T-helper 9 cell (primary cell): ENCODE measurements around the gene FZD1.

Experiments
- DNase-seq: peaks from one replicate; pipeline ENCODE4 v3.0.0-alpha.2; 2020
- total RNA-seq, 2 donors: gene quantifications; one replicate each; lab custom pipeline; 2026; lab: John Stamatoyannopoulos, UW

Gene FZD1
- total RNA-seq, result 0 to 0.28 reads per million in 2 donors

GRCh38 chr7:91264046-91264923 is at the start of gene FZD1:
Gene FZD1, plus strand, starts transcription at chr7:91264433. Its CDS starts 448 bp downstream, at chr7:91264881.
- DNase-seq, result no peak

GRCh38 chr7:91226411-91226810 is 37.8 kb upstream of the FZD1 start:
- DNase-seq, result no peak

- DNase-seq, result no peak
Measured at GRCh38 chr7:91228327-91228726, 35.9 kb upstream of the FZD1 start.

DNA sequence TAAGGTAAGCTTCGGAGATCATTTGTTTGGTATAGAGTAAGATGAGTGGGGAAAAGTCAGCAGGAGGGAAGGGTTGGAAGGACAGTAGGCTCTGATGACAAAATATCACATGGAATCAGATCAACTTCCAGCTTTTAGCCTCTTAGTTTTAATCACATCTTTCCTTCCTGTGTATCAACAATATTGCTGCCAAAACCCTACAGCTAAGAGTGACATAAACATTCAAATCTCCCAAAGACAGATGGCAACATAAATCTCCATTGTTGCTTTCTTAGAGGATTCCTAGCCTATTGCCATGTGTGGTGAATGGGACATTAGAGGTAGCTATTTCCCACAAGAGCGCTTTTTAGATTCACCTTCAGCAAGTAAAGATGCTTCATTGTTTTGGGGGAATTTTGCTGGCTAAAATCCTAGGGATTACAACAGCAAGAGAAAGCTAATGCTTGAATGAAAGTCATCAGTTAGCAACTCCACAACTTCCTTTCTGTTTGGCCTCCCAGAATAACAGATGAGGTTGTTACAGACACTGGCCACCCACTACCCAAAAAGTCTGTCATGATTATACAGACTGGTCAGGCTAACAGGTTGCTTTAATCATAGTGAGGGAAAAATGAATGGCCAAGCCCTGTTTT is 35.2 kb upstream of the FZD1 start:
- no peak for DNase-seq

GRCh38 chr7:91230100-91230499 is 34.1 kb upstream of the FZD1 start:
- DNase-seq, result no peak

GRCh38 chr7:91230503-91230902 is 33.7 kb upstream of the FZD1 start:
- no peak for DNase-seq

- no peak for DNase-seq
Measured at GRCh38 chr7:91233212-91233611, 31.0 kb upstream of the FZD1 start.

- no peak for DNase-seq
Measured at GRCh38 chr7:91235211-91235832, 28.9 kb upstream of the FZD1 start.

DNA sequence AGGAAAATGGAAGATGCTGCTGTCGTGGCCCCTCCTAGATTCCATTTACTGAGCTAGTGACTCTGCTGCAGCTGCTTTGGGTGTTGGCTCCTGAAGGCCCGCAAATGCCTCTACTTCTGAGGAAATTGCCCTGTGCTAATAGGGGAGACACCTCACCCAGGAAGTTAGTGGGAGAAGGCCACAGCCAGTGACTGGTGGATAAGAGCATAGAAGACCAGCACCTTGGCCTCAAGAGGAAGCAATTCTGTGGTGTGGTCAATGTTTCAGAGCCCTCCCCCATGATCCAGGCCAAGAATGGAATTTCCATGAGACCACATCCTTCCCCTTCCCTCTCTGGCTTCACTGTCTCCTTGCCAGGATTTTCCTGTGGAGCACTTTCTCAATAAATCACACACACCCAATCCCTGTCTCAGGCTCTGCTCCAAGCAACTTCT is 25.0 kb upstream of the FZD1 start:
- DNase-seq, result no peak

GRCh38 chr7:91239772-91240171 is 24.5 kb upstream of the FZD1 start:
- DNase-seq, result no peak

- DNase-seq, result no peak
Measured at GRCh38 chr7:91240376-91240941, 23.8 kb upstream of the FZD1 start.

DNA sequence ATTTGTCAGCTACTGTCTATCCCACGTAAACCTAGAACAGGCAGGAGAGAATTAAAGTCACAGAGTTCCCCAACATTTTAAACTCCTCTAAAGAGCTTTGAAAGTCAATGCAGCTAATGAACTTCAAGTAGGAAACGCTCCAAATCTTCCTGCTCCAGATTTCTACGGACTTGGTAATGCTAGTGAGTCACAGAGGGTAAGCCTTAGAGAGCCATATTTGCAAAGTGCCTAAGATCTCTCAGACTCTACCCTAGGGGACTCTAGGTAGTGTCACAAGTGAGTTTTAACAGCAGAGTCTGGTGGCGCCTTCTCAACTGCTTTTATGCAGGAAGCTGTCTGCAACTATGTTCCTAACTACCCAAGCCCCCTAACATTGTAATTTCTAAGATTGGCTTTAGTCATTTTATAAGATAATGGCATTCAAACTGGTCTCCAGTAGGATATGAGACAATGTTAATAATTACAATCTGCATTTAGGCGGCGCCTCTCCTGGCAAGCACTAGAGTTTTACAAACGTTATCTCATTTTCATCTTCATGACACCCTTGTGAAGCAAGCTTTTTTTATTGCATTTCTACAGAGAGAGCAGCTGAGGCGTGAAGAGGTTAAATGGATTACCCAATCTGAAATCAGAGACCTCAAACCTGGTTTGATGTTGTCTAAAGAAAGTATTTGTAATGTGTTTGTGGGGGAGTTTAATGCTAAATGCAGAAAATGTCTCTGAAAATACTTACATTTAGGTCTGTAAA is 22.0 kb upstream of the FZD1 start:
- DNase-seq, result no peak

- DNase-seq, result no peak
Measured at GRCh38 chr7:91243591-91244301, 20.5 kb upstream of the FZD1 start.

DNA sequence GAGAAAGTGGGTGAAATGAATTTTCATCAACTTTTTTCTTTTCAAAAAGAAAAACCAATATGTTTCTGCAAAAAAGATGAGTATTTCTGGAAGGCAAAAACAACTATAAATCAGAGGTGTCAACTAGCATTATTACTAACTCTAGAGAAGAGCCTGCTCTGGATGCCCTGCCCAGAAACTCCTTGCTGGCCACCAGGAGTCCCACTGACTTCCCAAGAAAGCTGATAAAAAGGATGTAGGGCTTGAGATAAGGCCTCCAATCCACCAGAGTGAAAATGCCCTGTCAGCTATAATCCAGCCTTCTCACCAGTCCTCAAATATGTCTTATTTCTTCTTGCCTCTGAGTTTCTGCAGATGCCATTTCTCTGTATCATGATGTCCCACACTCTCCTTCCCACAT is 16.7 kb upstream of the FZD1 start:
- DNase-seq, result no peak

DNA sequence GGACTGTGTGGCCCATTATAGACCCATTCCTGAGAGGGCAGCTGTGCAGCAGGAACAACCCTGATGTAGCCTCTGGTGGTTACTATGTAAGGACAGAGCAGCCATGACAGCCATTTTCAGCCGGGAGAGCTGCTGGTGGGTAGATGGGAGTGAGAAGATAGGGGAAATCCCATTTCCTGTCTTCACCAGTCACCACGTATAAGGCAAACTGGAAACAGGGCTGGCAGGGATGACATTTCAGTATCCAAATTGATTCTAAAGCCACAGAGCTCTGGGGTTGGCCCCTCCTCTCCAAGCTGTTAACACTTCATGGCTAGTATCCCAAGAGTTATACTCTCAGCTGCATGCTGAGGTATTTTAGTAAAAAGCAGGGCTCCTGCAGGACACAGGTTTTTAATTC is 15.2 kb upstream of the FZD1 start:
- DNase-seq, result no peak

DNA sequence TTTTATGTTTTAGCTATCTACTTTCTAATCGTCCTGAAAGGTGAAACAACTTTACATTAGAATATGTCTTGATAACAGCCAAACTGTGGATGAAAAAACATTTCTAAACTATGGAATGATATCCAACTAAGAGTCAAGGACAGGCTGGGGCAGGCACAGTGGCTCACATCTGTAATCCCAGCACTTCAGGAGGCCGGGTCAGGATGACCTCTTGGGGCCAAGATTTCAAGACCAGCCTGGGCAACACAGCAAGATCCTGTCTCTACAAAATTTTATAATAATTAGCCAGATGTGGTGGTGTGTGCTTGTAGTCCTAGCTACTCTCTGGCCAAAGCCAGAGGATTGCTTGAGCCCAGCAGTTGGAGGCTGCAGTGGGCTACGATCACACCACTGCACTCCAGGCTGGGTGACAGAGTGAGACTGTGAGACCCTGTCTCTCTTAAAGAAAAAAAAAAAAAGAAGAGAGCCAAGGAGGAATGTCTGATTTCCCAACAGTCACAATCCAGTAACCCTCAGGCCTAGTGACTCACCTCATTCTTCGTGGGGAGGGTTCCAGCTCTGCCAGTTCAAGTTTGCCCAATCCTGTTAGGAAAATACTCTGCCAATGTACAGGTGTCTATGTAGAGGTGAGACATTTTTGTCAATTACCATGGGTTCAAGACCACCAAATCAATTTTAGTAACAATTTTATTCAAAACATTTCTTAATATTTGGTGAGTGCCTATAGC is 14.6 kb upstream of the FZD1 start:
- DNase-seq, result no peak

DNA sequence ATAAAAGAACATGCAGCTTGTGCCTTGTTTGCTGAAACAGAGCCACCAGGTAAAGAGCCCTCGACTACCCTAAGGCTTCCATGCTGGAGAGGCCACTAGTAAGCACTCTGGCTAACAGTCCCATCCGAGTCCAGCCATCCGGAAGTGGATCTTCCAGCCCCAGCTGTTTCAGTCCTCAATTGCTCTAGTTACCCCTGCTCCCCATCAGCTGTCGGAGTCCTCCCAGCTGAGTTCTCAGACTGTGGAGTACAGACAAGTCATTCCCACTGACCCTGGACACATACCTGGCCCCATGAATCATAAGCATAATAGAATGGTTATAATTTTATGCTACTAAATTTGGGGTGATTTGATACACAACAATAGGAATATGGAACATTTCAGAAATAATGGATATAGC is 13.5 kb upstream of the FZD1 start:
- no peak for DNase-seq

DNA sequence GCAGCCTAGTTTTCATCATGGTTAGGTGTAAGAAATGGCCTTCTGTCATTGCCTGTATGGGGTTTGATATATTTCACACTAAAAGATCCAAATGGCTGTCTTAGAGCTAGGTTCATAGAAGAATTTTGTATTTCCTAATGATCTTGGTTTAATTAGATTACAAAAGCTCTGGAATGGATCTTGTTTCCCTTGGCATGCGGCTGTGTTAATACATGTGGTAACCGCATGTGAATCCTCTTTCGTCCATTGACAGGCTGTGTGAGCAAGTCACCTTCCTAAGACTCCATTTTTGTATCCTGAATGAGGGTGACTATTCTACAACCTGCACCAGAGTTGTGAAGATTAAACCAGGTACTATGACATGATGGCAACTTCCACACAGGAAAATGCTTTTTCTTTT is 12.4 kb upstream of the FZD1 start:
- no peak for DNase-seq

- no peak for DNase-seq
Measured at GRCh38 chr7:91263384-91264045, 718 bp upstream of the FZD1 start.

DNA sequence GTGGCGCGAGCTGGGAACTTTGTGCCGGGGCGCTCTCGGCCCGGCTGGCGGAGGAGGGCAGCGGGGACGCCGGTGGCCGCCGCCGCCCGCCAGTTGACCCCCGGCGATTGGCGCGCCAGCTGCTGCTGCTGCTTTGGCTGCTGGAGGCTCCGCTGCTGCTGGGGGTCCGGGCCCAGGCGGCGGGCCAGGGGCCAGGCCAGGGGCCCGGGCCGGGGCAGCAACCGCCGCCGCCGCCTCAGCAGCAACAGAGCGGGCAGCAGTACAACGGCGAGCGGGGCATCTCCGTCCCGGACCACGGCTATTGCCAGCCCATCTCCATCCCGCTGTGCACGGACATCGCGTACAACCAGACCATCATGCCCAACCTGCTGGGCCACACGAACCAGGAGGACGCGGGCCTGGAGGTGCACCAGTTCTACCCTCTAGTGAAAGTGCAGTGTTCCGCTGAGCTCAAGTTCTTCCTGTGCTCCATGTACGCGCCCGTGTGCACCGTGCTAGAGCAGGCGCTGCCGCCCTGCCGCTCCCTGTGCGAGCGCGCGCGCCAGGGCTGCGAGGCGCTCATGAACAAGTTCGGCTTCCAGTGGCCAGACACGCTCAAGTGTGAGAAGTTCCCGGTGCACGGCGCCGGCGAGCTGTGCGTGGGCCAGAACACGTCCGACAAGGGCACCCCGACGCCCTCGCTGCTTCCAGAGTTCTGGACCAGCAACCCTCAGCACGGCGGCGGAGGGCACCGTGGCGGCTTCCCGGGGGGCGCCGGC is 870 bp downstream of the FZD1 start:
- DNase-seq, result no peak
